ENCODE measurements around the gene PCYT2. TPM values are rescaled to one million over a fixed set of nuclear protein-coding genes. Genes with fewer than 3 reads are reported as not detected.

The PCYT2 gene
- total RNA-seq, 4 donors from 2014 or later = 36.0 to 64.9 (median 46.6) TPM

DNA sequence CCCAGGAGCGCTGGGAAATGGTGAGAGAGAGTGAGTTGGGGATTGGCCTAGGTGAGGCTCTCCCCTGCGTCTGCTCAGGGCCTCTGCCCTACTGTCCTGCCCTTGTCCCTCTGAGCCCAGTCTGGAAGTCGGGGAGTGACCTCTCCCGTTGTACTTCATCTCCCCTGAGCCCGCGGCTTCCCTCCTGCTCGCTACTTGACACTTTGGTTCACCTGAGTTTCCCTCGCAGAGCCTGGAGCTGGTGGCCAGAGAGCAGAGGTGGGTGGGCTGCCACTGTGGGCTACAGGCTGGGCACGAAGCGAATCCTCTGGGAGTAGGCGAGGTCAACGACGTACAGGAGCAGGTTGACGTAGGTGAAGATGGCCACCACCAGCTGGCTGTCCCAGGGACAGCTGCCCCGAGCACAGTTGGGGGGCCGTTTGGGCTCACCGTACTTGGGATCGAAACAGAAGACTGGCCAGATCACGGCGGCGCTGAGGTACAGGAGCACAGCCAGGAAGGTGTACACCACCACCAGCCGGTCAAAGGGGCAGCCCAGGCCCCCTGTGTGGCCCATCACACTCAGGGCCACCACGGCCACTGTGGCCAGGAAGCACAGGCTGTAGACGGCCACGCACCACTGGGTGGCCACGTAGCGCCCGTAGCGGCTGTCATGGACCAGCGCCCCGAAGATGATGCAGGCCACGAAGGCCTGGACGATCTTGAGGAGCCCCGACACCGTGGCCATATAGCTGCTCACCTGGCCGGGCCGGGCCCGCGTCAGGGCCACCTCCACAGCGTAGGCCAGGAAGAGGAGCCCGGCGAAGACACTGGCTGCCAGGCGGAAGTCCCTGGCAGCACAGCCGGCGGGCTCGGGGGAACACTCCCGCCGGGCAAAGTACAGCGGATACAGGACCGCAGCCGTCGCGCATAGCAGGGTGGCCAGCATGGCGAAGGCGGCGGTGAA lies 29.6 kb upstream of the PCYT2 start:
- Histone ChIP-seq H3K36me3 (no peaks in the 10 kb centered on the region), H3K4me1 (peaks cover 0 to 39% (median 7%) of the 10 kb centered on the region in 4 donors), H3K9me3 (no peaks in the 10 kb centered on the region), H3K27ac (no peak overlapping the region), H3K27me3 (peaks cover 0 to 68% of the 10 kb centered on the region in 2 donors), H3K4me3 (no peak overlapping the region)
- 91 to 92% methylated on average over 39 to 40 of the region's 56 CpGs for WGBS, 2 donors
- DNase-seq (ENCODE audit: low spot score in 2 of 2) = no peak
- TF ChIP-seq POLR2A (IDR thresholded peaks at IDR 0.05) (no peak), EP300 (IDR thresholded peaks at IDR 0.05) (no peak), CTCF (IDR thresholded peaks at IDR 0.05) (no peak)

GRCh38 chr17:81939881-81940385 lies 28.7 kb upstream of the PCYT2 start:
- no peak for TF ChIP-seq POLR2A (IDR thresholded peaks at IDR 0.05)
- no peak for TF ChIP-seq EP300 (IDR thresholded peaks at IDR 0.05)
- no peak for TF ChIP-seq CTCF (IDR thresholded peaks at IDR 0.05)
- peaks cover 0 to 39% (median 7%) of the 10 kb centered on the region in 4 donors for H3K4me1 ChIP-seq
- H3K4me3 ChIP-seq = no peak overlapping the region
- peak overlapping the region in 1 of 4 donors; percentile 2 for H3K27ac ChIP-seq
- peaks cover 0 to 68% of the 10 kb centered on the region in 2 donors for H3K27me3 ChIP-seq
- no peaks in the 10 kb centered on the region for H3K36me3 ChIP-seq
- H3K9me3 ChIP-seq = no peaks in the 10 kb centered on the region
- 43 to 65% methylated on average over 17 to 19 of the region's 21 CpGs for WGBS, 2 donors
- no peak for DNase-seq (ENCODE audit: low spot score in 2 of 2)

GRCh38 chr17:81939218-81939617 lies 28.0 kb upstream of the PCYT2 start:
- Histone ChIP-seq H3K36me3 (no peaks in the 10 kb centered on the region), H3K4me1 (peaks cover 0 to 39% (median 7%) of the 10 kb centered on the region in 4 donors), H3K27me3 (peaks cover 0 to 61% of the 10 kb centered on the region in 2 donors), H3K9me3 (no peaks in the 10 kb centered on the region), H3K4me3 (no peak overlapping the region), H3K27ac (no peak overlapping the region)
- 57 to 63% methylated on average over 4 to 9 of the region's 15 CpGs for WGBS, 2 donors
- no peak for TF ChIP-seq EP300 (IDR thresholded peaks at IDR 0.05)
- no peak for TF ChIP-seq CTCF (IDR thresholded peaks at IDR 0.05)
- TF ChIP-seq POLR2A (IDR thresholded peaks at IDR 0.05) = no peak
- DNase-seq (ENCODE audit: low spot score in 2 of 2) = no peak

DNA sequence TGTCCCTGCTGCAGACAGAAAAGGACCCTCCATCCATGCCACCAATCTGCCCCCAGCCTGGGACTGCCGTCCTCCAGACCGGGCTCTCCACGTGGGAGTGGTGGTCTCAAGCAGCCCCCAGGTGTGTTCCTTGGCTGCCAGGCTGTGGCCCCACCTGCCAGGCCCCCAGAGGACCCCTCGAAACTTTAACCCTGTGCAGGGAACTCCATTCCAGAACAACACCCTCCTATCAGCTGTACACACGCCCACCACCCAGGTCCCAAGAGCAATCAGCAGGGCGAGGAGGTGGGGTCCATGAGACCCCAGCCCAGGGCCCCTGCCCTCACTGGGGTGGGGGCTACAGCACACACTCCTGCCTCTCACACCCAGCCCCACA lies 24.5 kb upstream of the PCYT2 start:
- 75 to 77% methylated on average over 3 to 6 of the region's 6 CpGs for WGBS, 2 donors
- H3K27me3 ChIP-seq = peaks cover 0 to 34% of the 10 kb centered on the region in 2 donors
- H3K4me3 ChIP-seq = no peak overlapping the region
- H3K27ac ChIP-seq = no peak overlapping the region
- H3K4me1 ChIP-seq = peaks cover 0 to 35% (median 7%) of the 10 kb centered on the region in 4 donors
- H3K36me3 ChIP-seq = no peaks in the 10 kb centered on the region
- no peak for DNase-seq (ENCODE audit: low spot score in 2 of 2)
- TF ChIP-seq EP300 (IDR thresholded peaks at IDR 0.05) (no peak), POLR2A (IDR thresholded peaks at IDR 0.05) (no peak), CTCF (IDR thresholded peaks at IDR 0.05) (no peak)
- H3K9me3 ChIP-seq = no peaks in the 10 kb centered on the region
